ENCODE results near the gene NLK.

- TF ChIP-seq CTCF (conservative IDR thresholded peaks at IDR 0.05; ENCODE audit: low read depth, low read length) (no peak), EZH2 (IDR thresholded peaks at IDR 0.05; ENCODE audit: low read length, unreplicated experiment) (no peak)
Observed at GRCh38 chr17:28154214-28154613, 111.7 kb downstream of the NLK start.
